C4-2B (cell line): Measurements from ENCODE around the gene ZBTB20.

Experiments
- CTCF ChIP-seq: fragments of 450-650 bp; conservative IDR thresholded peaks from 2 replicates; pipeline ENCODE4 v1.5.1; 2017; ENCODE audit warnings: mild to moderate bottlenecking
- ZFX ChIP-seq: fragments of 450-650 bp; IDR thresholded peaks from 2 replicates; pipeline ENCODE4 v1.6.1; 2017

GRCh38 chr3:114439284-114439683 lies 707.8 kb downstream of the ZBTB20 start:
- TF ChIP-seq CTCF (no peak), ZFX (no peak)
